ENCODE measurements around the gene SIRT7. TPM values are rescaled to one million over a fixed set of nuclear protein-coding genes. Genes with fewer than 3 reads are reported as not detected.

The SIRT7 gene
- polyA plus RNA-seq, 1 of the 3 experiments (the other 2 are of a cell fraction), result 32.6 TPM

DNA sequence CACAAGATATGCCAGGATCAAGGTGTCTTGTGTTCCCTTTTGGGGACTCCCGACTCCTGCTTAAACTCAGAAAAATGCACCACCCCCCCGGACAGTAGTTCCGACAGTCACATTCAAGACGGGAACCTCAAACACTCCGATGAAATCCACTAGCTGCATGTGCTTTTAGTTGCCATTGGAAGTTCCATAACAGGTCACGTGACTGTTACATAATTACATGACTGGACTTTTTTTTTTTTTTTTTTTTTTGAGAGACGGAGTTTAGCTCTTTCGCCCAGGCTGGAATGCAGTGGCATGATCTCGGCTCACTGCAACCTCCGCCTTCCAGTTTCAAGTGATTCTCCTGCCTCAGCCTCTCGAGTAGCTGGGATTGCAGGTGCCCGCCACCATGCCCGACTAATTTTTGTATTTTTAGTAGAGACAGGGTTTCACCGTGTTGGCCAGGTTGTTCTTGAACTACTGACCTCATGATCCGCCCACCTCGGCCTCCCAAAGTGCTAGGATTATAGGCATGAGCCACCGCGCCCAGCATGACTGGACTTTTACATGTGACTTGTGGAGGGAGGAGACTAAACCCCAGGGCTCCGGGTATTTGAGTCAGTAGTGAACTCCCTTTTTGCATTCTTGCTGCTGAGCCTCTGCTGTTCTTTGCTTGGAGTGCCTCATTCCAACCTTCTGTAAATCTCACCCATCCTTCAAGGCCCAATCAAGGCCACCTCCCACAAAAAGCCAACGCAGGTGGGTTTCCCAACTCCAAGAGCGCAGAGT lies 1.6 kb downstream of the SIRT7 start (continued):
- TF ChIP-seq PBX3 (IDR thresholded peaks at IDR 0.05) (no peak), EP300 (IDR thresholded peaks at IDR 0.05; ENCODE audit: borderline replicate concordance in 1 of 2, low read depth in 1 of 2, low read length in 1 of 2) (no peak)

- CTCF ChIA-PET, result interaction anchor here (1.0 to 3.4 kb wide), 3 partner anchors 12 to 106 kb away, joined by 3 to 22 read pairs (median 3); partner anchors contain the start of gene MAFG
- Histone ChIP-seq H2AFZ (ENCODE audit: low read depth) (no peak overlapping the region), H3K9me3 (no peaks in the 10 kb centered on the region), H3K4me1 (ENCODE audit: control insufficient read depth in 1 of 2, insufficient read depth in 2 of 2, low read depth in 1 of 2, low read length in 1 of 2) (peaks cover 10 to 30% of the 10 kb centered on the region in 2 experiments), H3K4me2 (no peak overlapping the region), H3F3A (replicated peaks; ENCODE audit: insufficient read depth) (peaks cover 28% of the 10 kb centered on the region), H3K79me2 (ENCODE audit: insufficient read depth) (peaks cover 55% of the 10 kb centered on the region), H3K27me3 (ENCODE audit: insufficient read depth) (no peaks in the 10 kb centered on the region), H4K20me1 (ENCODE audit: insufficient read depth) (peaks cover 53% of the 10 kb centered on the region), H3K9ac (no peak overlapping the region), H3K4me3 (ENCODE audit: low read depth in 2 of 2, low read length in 1 of 2) (no peak overlapping the region), H3K36me3 (replicated peaks in 1 of 2; ENCODE audit: control insufficient read depth in 1 of 2, insufficient read depth in 2 of 2, low read length in 1 of 2) (peaks cover 21 to 62% of the 10 kb centered on the region in 2 experiments), H3K9me2 (no peaks in the 10 kb centered on the region), H3K27ac (ENCODE audit: low read depth in 2 of 2, low read length in 1 of 2) (no peak overlapping the region)
- POLR2A ChIA-PET, result interaction anchor here (1.0 kb wide), 1 partner anchor 106 kb away, joined by 3 read pairs; no protein-coding TSS in a partner anchor
- TF ChIP-seq, protein P1, sequence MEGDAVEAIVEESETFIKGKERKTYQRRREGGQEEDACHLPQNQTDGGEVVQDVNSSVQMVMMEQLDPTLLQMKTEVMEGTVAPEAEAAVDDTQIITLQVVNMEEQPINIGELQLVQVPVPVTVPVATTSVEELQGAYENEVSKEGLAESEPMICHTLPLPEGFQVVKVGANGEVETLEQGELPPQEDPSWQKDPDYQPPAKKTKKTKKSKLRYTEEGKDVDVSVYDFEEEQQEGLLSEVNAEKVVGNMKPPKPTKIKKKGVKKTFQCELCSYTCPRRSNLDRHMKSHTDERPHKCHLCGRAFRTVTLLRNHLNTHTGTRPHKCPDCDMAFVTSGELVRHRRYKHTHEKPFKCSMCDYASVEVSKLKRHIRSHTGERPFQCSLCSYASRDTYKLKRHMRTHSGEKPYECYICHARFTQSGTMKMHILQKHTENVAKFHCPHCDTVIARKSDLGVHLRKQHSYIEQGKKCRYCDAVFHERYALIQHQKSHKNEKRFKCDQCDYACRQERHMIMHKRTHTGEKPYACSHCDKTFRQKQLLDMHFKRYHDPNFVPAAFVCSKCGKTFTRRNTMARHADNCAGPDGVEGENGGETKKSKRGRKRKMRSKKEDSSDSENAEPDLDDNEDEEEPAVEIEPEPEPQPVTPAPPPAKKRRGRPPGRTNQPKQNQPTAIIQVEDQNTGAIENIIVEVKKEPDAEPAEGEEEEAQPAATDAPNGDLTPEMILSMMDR (IDR thresholded peaks at IDR 0.05), result no peak
- TF ChIP-seq TAF1 (IDR thresholded peaks at IDR 0.05; ENCODE audit: borderline replicate concordance, low read depth, low read length) (no peak), SIN3A (IDR thresholded peaks at IDR 0.05; ENCODE audit: borderline replicate concordance, low read depth, low read length) (no peak), JUND (IDR thresholded peaks at IDR 0.05) (no peak), EZH2phosphoT487 (IDR thresholded peaks at IDR 0.05; ENCODE audit: borderline replicate concordance, low read depth) (no peak), MXI1 (IDR thresholded peaks at IDR 0.05; ENCODE audit: low read depth, low read length) (no peak), ZBTB33 (IDR thresholded peaks at IDR 0.05; ENCODE audit: borderline replicate concordance, low read depth) (no peak), FOXJ3 (CRISPR knock-in tag; IDR thresholded peaks at IDR 0.05) (no peak), RCOR1 (IDR thresholded peaks at IDR 0.05; ENCODE audit: low read length) (no peak), TEAD4 (IDR thresholded peaks at IDR 0.05; ENCODE audit: borderline replicate concordance, insufficient read depth) (no peak), YY1 (IDR thresholded peaks at IDR 0.05; ENCODE audit: low read depth) (no peak), REST (IDR thresholded peaks at IDR 0.05; ENCODE audit: low read depth, low read length) (no peak), GATA2 (CRISPR knock-in tag; IDR thresholded peaks at IDR 0.05) (no peak), POLR2AphosphoS5 (IDR thresholded peaks at IDR 0.05; ENCODE audit: low read depth, low read length) (no peak)
- TF ChIP-seq, protein P2, sequence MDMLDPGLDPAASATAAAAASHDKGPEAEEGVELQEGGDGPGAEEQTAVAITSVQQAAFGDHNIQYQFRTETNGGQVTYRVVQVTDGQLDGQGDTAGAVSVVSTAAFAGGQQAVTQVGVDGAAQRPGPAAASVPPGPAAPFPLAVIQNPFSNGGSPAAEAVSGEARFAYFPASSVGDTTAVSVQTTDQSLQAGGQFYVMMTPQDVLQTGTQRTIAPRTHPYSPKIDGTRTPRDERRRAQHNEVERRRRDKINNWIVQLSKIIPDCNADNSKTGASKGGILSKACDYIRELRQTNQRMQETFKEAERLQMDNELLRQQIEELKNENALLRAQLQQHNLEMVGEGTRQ (IDR thresholded peaks at IDR 0.05; ENCODE audit: borderline replicate concordance, low read depth, low read length), result no peak
- TF ChIP-seq, protein P3, sequence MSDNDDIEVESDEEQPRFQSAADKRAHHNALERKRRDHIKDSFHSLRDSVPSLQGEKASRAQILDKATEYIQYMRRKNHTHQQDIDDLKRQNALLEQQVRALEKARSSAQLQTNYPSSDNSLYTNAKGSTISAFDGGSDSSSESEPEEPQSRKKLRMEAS (IDR thresholded peaks at IDR 0.05; ENCODE audit: low read depth), result no peak
- WGBS (ENCODE audit: low lambda C conversion rate), result 92% methylated on average over 12 of the region's 12 CpGs
- no peak for DNase-seq
These were observed 2.6 kb downstream of the SIRT7 start for GRCh38 chr17:81915331-81915730.
